Measurements from ENCODE around the gene DMRT2.

Gene DMRT2

GRCh38 chr9:1096155-1096964 lies 46.2 kb downstream of the DMRT2 start:
- DNase-seq (ENCODE audit: low read depth), result no peak

DNA sequence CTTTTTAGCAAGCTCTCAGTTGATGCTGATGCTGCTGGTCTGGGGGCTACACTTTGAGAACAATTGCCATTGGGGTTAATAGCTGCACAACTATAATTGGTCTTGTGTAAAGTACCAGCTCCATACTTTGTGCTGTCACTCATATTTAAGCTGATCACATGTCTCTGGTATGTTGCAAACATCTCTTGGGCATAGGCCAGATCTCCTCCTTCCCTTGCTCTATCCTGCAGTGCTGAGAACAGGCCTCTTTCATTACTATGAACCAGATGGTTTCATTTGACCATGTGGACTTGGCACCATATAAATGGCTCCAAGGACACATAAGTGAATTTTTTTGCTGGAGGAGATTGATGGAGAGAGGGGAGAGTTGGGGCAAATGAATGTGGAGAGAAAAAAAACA lies 48.4 kb downstream of the DMRT2 start:
- no peak for DNase-seq (ENCODE audit: low read depth)

- DNase-seq (ENCODE audit: low read depth), result no peak
These were observed 50.0 kb downstream of the DMRT2 start for GRCh38 chr9:1100201-1100600.

GRCh38 chr9:1100945-1101344 lies 50.8 kb downstream of the DMRT2 start:
- no peak for DNase-seq (ENCODE audit: low read depth)

DNA sequence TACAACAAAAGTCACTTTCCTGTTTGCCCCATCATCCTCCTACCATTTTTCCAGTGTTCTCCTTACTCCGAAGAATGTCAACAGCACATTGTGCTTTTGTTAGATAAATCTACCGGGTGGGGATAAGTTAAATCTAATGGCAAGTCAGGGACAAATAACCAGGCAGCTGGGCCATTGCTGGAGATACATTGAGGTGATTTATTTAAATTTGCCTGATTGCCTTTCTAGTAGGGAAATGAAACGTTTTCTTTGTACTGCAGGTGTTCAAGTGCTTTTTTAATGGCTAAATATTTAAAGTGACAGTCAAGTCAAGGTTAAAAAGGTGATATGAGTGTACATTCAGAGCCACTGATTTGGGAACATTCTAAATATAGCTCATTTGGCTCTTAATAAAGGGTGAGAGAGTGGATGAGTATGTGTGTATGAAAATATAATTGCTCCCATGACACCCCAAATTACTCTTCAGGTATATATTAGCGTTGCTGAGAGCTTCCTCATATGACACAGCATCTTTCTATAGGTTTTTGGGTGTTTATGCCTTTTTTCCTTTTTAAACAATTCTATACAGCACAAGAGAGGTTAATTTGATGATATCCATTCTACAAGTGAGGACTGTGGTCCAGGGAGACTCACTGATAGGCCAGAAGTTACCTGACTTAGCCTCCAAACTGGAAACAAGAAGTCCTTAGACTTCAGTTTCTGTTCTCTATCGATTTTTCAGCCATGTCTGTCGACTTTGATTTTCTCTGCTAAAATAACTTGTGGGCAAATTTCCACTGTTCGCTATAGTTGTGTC lies 51.9 kb downstream of the DMRT2 start:
- no peak for DNase-seq (ENCODE audit: low read depth)

DNA sequence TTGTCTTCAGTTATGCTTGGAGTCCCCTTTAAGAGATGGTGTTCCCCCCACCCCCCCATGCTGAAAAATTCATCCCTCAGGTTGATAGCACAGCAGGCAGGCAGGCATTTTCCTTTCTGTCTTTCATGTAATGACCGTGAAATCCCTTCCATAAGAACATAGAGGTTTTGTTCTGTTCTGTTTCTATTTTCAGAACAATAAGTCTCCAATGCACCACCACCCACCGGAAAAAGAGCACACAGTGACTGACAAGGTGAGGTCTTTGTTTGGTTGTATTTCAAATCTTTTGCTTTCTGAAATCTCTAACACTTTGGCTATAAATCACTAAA lies 52.4 kb downstream of the DMRT2 start:
- no peak for DNase-seq (ENCODE audit: low read depth)

Measured in activated T-cell treated with anti-CD3 and anti-CD28 coated beads for 24 hours (primary cell).